Measurements from ENCODE around the gene TACO1. TPM values are rescaled to one million over a fixed set of nuclear protein-coding genes. Genes with fewer than 3 reads are reported as not detected.

Gene TACO1
- total and polyA plus RNA-seq, 2 of the 4 experiments (the other 2 are of a cell fraction), result 6.5 to 28.8 TPM

GRCh38 chr17:63601439-63602371 is 1.0 kb downstream of the TACO1 start:
- peak; percentile 32 for DNase-seq
- Histone ChIP-seq H3K9me1 (ENCODE audit: insufficient read depth, low read length) (0 out of 2 replicates have a peak, but pooled peaks cover 3% of the 10 kb centered on the region), H4K5ac (ENCODE audit: low read depth, low read length) (peak overlapping the region; percentile 87), H3K79me1 (ENCODE audit: low read depth in 1 of 2, low read length in 2 of 2) (peaks cover 9 to 32% of the 10 kb centered on the region in 2 experiments; a peak in 2 of 4 replicates), H2AK5ac (ENCODE audit: low read depth, low read length) (peak overlapping the region; percentile 63; the same call in 1 of the 2 replicates), H3K18ac (ENCODE audit: low read depth, low read length) (no peak overlapping the region), H2BK5ac (ENCODE audit: low read depth, low read length, poor library complexity, severe bottlenecking) (no peak overlapping the region), H3K9ac (ENCODE audit: low read depth, low read length) (peak overlapping the region; percentile 81), H2BK120ac (ENCODE audit: low read depth, low read length) (no peak overlapping the region), H4K20me1 (ENCODE audit: insufficient read depth, low read length) (no peaks in the 10 kb centered on the region), H2BK20ac (ENCODE audit: low read depth, low read length) (no peak overlapping the region), H3K9me3 (ENCODE audit: control insufficient read depth, insufficient read depth, low read length) (no peaks in the 10 kb centered on the region), H4K8ac (ENCODE audit: low read depth in 2 of 2, low read length in 2 of 2) (peak overlapping the region; percentile 58 to 94), H2AFZ (replicated peaks; ENCODE audit: low read length, poor library complexity) (peak overlapping the region; percentile 98), H3K4me3 (ENCODE audit: insufficient read depth, low read depth, low read length) (peak overlapping the region; percentile 84), H2AK9ac (replicated peaks; ENCODE audit: low read depth, low read length, poor library complexity) (peak overlapping the region; percentile 97), H3K27ac (ENCODE audit: insufficient read depth, low read length) (peak overlapping the region; percentile 66), H3K14ac (replicated peaks; ENCODE audit: low read depth, low read length) (peak overlapping the region; percentile 58), H3K4me1 (ENCODE audit: control insufficient read depth, insufficient read depth, low read length) (peaks cover 8% of the 10 kb centered on the region), H3K23ac (ENCODE audit: low read depth, low read length) (peak overlapping the region; percentile 96), H3K4ac (ENCODE audit: low read depth, low read length) (peak overlapping the region; percentile 87), H4K91ac (ENCODE audit: insufficient read depth, low read depth, low read length) (peak overlapping the region; percentile 66), H3K4me2 (ENCODE audit: low read depth, low read length) (peak overlapping the region; percentile 98), H2BK15ac (ENCODE audit: low read depth, low read length) (no peak overlapping the region), H3K36me3 (ENCODE audit: control insufficient read depth, insufficient read depth, low read length) (peaks cover 16% of the 10 kb centered on the region), H3K56ac (ENCODE audit: extremely low read depth, insufficient read depth, low read length) (peak overlapping the region; percentile 5; the same call in 1 of the 2 replicates), H3K27me3 (ENCODE audit: control insufficient read depth, insufficient read depth, low read length) (no peaks in the 10 kb centered on the region)
- intact Hi-C loops (cut with micrococcal nuclease), result no loop called here
- in situ Hi-C loops (cut with MboI; ENCODE audit: low sequenced_read_pairs), result no loop called here
- WGBS, 2 experiments (ENCODE audit: extremely low coverage in 2 of 2, insufficient read length in 1 of 2), result 50% methylated on average over 2 of the region's 9 CpGs; no CpG with 5 or more reads in 1 of the 2 experiments
- BruUV-seq (replicated peaks), result no TSS peak
- ATAC-seq (ENCODE audit: low read depth), result no peak; the same call in 1 of the 2 replicates
- ChIA-PET POLR2A (ENCODE audit: unreplicated experiment) (interaction anchor here (0.6 kb wide), 1 partner anchor 542 kb away, joined by 4 read pairs; no protein-coding TSS in a partner anchor), CTCF (no interaction called here)
- dilution Hi-C loops (cut with HindIII; ENCODE audit: low sequenced_read_pairs, unreplicated experiment), result no loop called here
- TF ChIP-seq CHD1 (IDR thresholded peaks at IDR 0.05; ENCODE audit: low read depth, low read length) (no peak), CEBPB (IDR thresholded peaks at IDR 0.05; ENCODE audit: low read depth, low read length) (no peak), CTCF (conservative IDR thresholded peaks at IDR 0.05; ENCODE audit: low read depth, low read length) (no peak), ELK1 (IDR thresholded peaks at IDR 0.05; ENCODE audit: borderline replicate concordance, low read depth, low read length) (no peak), BHLHE40 (IDR thresholded peaks at IDR 0.05; ENCODE audit: low read depth, low read length) (no peak), POLR2A (IDR thresholded peaks at IDR 0.05; ENCODE audit: low read depth, low read length) (no peak), RAD21 (IDR thresholded peaks at IDR 0.05; ENCODE audit: low read length) (no peak), RCOR1 (IDR thresholded peaks at IDR 0.05; ENCODE audit: insufficient replicate concordance, low read length) (no peak), USF2 (IDR thresholded peaks at IDR 0.05; ENCODE audit: low read depth, low read length) (no peak), NFE2L2 (IDR thresholded peaks at IDR 0.05; ENCODE audit: low read depth, low read length) (no peak), MAFK (IDR thresholded peaks at IDR 0.05; ENCODE audit: low read depth, low read length) (no peak), SMC3 (IDR thresholded peaks at IDR 0.05; ENCODE audit: low read depth, low read length) (no peak), MAZ (IDR thresholded peaks at IDR 0.05; ENCODE audit: borderline replicate concordance, low read depth, low read length) (no peak), FOS (IDR thresholded peaks at IDR 0.05; ENCODE audit: low read depth, low read length) (no peak)
